ENCODE results near the gene UNC5A. TPM values are rescaled to one million over a fixed set of nuclear protein-coding genes. Genes with fewer than 3 reads are reported as not detected.

UNC5A gene
- total RNA-seq, 2 experiments from 2014 or later = not detected

DNA sequence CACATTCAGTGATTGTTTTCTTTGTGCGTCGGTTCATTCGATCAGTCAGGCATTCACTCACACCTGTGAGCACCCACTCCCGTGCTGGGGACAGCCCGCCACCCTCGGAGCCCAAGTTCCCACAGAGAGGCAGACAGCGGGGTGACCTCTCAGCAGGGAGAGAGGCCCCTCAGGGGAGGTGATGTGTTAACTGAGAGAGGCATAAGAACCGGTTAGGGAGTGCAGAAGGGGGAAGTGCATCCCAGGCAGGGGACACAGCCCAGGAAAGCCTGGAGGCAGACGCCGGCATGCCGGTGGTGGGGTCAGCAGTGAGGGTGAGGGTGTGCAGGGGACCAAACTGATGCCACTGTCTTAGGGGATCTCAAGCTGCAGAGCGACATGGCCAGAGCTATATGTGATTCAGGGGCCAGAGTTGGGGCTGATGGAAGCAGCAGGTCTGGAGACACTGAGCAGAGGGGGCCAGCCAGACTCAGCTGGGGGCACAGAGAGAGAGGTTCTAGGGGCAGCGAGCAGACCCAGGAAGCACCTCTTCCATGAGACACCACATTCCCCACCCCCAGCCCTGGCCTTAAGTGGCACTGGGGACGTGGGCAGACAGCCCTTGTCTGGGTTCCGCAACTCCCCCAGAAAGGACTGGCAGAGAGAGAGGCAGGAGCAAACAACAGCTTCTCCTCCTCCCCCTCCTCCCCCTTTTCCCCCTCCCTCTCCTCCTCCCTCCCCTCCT, 52.8 kb downstream of the UNC5A start:
- peaks cover 45% of the 10 kb centered on the region for H3K27me3 Mint-ChIP-seq
- no peak overlapping the region for H3K27ac Mint-ChIP-seq
- no peak overlapping the region for H3K4me3 Mint-ChIP-seq
- TF ChIP-seq, protein P1, sequence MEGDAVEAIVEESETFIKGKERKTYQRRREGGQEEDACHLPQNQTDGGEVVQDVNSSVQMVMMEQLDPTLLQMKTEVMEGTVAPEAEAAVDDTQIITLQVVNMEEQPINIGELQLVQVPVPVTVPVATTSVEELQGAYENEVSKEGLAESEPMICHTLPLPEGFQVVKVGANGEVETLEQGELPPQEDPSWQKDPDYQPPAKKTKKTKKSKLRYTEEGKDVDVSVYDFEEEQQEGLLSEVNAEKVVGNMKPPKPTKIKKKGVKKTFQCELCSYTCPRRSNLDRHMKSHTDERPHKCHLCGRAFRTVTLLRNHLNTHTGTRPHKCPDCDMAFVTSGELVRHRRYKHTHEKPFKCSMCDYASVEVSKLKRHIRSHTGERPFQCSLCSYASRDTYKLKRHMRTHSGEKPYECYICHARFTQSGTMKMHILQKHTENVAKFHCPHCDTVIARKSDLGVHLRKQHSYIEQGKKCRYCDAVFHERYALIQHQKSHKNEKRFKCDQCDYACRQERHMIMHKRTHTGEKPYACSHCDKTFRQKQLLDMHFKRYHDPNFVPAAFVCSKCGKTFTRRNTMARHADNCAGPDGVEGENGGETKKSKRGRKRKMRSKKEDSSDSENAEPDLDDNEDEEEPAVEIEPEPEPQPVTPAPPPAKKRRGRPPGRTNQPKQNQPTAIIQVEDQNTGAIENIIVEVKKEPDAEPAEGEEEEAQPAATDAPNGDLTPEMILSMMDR (IDR thresholded peaks at IDR 0.05) = no peak
- no peaks in the 10 kb centered on the region for H3K4me1 ChIP-seq (ENCODE audit: insufficient read depth, low read length)
- H3K4me3 ChIP-seq (ENCODE audit: low read length) = no peak overlapping the region
- H3K9me3 ChIP-seq (ENCODE audit: control insufficient read depth in 1 of 2, insufficient read depth in 1 of 2, low read length in 2 of 2) = peaks cover 0 to 21% of the 10 kb centered on the region in 2 experiments
- intact Hi-C loops (cut with DNase I, micrococcal nuclease) = no loop called here
- ChIA-PET POLR2A (no interaction called here), CTCF (no interaction called here)
- DNase-seq = no peak
- no peaks in the 10 kb centered on the region for H3K36me3 ChIP-seq (ENCODE audit: insufficient read depth, low read length)
- H3K27ac ChIP-seq (ENCODE audit: low read depth in 1 of 2, low read length in 2 of 2) = no peak overlapping the region
- H3K36me3 Mint-ChIP-seq (ENCODE audit: low read depth) = no peaks in the 10 kb centered on the region
- H3K4me1 Mint-ChIP-seq (ENCODE audit: low read depth) = no peaks in the 10 kb centered on the region
- no peaks in the 10 kb centered on the region for H3K9me3 Mint-ChIP-seq
- ATAC-seq (ENCODE audit: poor library complexity) = no peak
- peaks cover 44 to 51% of the 10 kb centered on the region in 2 experiments for H3K27me3 ChIP-seq (ENCODE audit: control insufficient read depth in 1 of 2, insufficient read depth in 2 of 2, low read length in 2 of 2)

DNA sequence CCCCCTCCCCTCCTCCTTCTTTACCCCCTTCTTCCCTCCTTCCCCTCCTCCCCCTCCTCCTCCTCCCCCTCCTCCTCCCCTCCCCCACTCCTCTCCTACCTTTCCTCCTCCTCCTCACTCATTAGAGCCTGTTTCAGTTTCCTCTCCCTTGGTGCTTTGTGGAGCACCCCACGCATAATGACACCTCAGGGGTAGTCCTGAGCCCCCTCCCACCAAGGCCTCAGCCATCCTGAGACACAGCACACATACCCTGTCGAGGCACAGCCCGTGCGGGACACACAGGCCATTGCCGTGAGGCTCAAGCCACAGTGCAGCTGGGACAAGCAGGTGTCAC, 53.4 kb downstream of the UNC5A start:
- POLR2A ChIA-PET = no interaction called here
- Histone ChIP-seq H3K4me1 (ENCODE audit: insufficient read depth, low read length) (no peaks in the 10 kb centered on the region), H3K4me3 (ENCODE audit: low read length) (no peak overlapping the region), H3K27ac (ENCODE audit: low read depth in 1 of 2, low read length in 2 of 2) (no peak overlapping the region), H3K36me3 (ENCODE audit: insufficient read depth, low read length) (no peaks in the 10 kb centered on the region), H3K27me3 (ENCODE audit: control insufficient read depth in 1 of 2, insufficient read depth in 2 of 2, low read length in 2 of 2) (peaks cover 44 to 51% of the 10 kb centered on the region in 2 experiments), H3K9me3 (ENCODE audit: control insufficient read depth in 1 of 2, insufficient read depth in 1 of 2, low read length in 2 of 2) (peaks cover 0 to 26% of the 10 kb centered on the region in 2 experiments)
- DNase-seq = no peak
- no peak for ATAC-seq (ENCODE audit: poor library complexity)
- TF ChIP-seq, protein P1 (IDR thresholded peaks at IDR 0.05) = no peak
- no peak overlapping the region for H3K27ac Mint-ChIP-seq
- no peak overlapping the region for H3K4me3 Mint-ChIP-seq
- no peaks in the 10 kb centered on the region for H3K4me1 Mint-ChIP-seq (ENCODE audit: low read depth)
- CTCF ChIA-PET = no interaction called here
- H3K27me3 Mint-ChIP-seq = peaks cover 39% of the 10 kb centered on the region
- intact Hi-C loops (cut with DNase I, micrococcal nuclease) = no loop called here
- H3K36me3 Mint-ChIP-seq (ENCODE audit: low read depth) = no peaks in the 10 kb centered on the region
- no peaks in the 10 kb centered on the region for H3K9me3 Mint-ChIP-seq

DNA sequence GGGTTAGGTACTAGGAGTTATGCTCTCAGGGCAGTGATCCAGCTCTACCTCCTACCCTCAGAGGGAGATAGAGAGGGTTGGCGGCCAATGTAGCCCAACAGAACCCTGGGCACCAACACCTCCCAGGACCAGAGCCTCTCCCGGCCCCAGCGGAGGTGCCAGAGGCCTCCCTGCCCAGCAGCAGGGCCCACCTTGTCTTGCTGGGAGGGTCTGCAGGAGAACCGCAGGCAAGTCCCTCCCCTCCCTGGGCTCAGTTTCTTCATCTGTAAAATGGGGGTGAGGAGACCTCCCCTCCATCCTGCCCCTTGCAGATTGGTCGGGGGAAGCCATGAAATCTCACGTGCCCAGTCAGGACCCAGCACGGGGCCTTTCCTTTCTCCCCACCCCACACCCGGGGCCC, 54.4 kb downstream of the UNC5A start:
- H3K4me3 ChIP-seq (ENCODE audit: low read length) = no peak overlapping the region
- Mint-ChIP-seq H3K27me3 (peaks cover 39% of the 10 kb centered on the region), H3K4me3 (no peak overlapping the region), H3K4me1 (ENCODE audit: low read depth) (no peaks in the 10 kb centered on the region), H3K27ac (no peak overlapping the region), H3K9me3 (no peaks in the 10 kb centered on the region), H3K36me3 (ENCODE audit: low read depth) (no peaks in the 10 kb centered on the region)
- ChIA-PET CTCF (no interaction called here), POLR2A (no interaction called here)
- peaks cover 0 to 34% of the 10 kb centered on the region in 2 experiments for H3K9me3 ChIP-seq (ENCODE audit: control insufficient read depth in 1 of 2, insufficient read depth in 1 of 2, low read length in 2 of 2)
- no peak for ATAC-seq (ENCODE audit: poor library complexity)
- H3K36me3 ChIP-seq (ENCODE audit: insufficient read depth, low read length) = no peaks in the 10 kb centered on the region
- H3K27ac ChIP-seq (ENCODE audit: low read depth in 1 of 2, low read length in 2 of 2) = no peak overlapping the region
- peaks cover 5% of the 10 kb centered on the region for H3K4me1 ChIP-seq (ENCODE audit: insufficient read depth, low read length)
- TF ChIP-seq, protein P1 (IDR thresholded peaks at IDR 0.05) = no peak
- intact Hi-C loops (cut with DNase I, micrococcal nuclease) = no loop called here
- DNase-seq = no peak
- H3K27me3 ChIP-seq (ENCODE audit: control insufficient read depth in 1 of 2, insufficient read depth in 2 of 2, low read length in 2 of 2) = peaks cover 44 to 51% of the 10 kb centered on the region in 2 experiments

Data from CD4-positive, alpha-beta T cell (primary cell).